B cell (primary cell): Measurements from ENCODE around the gene KCNA10. TPM values are rescaled to one million over a fixed set of nuclear protein-coding genes. Genes with fewer than 3 reads are reported as not detected.

Experiments used
- ATAC-seq: fragments of 200-7000 bp; cut with Tn5 transposase; one replicate; pipeline ENCODE4 v1.10.0; 2021; ENCODE audit warnings: low read depth, mild to moderate bottlenecking, moderate number of reproducible peaks, moderate library complexity
- CTCF ChIA-PET: fragments of 350-600 bp; sonication (Branson Sonifier 250); formaldehyde crosslinking; loops from one replicate; lab custom pipeline; 2021; ENCODE audit warnings: antibody characterized with exemption, inconsistent platforms; lab: Charles Lee
- POLR2A ChIA-PET: fragments of 350-600 bp; sonication (Branson Sonifier 250); formaldehyde crosslinking; loops from one replicate; lab custom pipeline; 2021; ENCODE audit warnings: antibody characterized with exemption; lab: Charles Lee
- DNase-seq: peaks from one replicate; pipeline ENCODE4 v3.0.0; 2013
- H2AFZ ChIP-seq: 2 replicates; pipeline ENCODE4 v1.6.1; 2012; ENCODE audit warnings: mild to moderate bottlenecking, low read depth, low read length; ENCODE audit not compliant: insufficient read depth, poor library complexity, severe bottlenecking
- H3K27ac ChIP-seq, 2 donors: 1 replicate in 1 of 2; 2 replicates in 1 of 2; pipeline ENCODE4 v1.5.1; 2012 to 2013; ENCODE audit warnings: low read length in 2 of 2, mild to moderate bottlenecking in 2 of 2, moderate library complexity in 1 of 2
- H3K27me3 ChIP-seq, 4 experiments: fragments of 200-600 bp in 1 of 4; sonication (generic) in 1 of 4; replicated peaks in 1 of 4; 1 replicate in 2 of 4; 2 replicates in 2 of 4; pipeline versions ENCODE4 v1.6.1 to v1.7.0; 2013 to 2016; ENCODE audit warnings: low read length in 3 of 4, mild to moderate bottlenecking in 2 of 4, mixed read lengths in 1 of 4, moderate library complexity in 1 of 4; ENCODE audit not compliant: insufficient read depth in 4 of 4, control insufficient read depth in 3 of 4; ENCODE audit errors: control extremely low read depth in 1 of 4
- H3K36me3 ChIP-seq, 2 experiments: replicated peaks in 1 of 2; 1 replicate in 1 of 2; 2 replicates in 1 of 2; pipeline versions ENCODE4 v1.6.1 to v1.7.1; 2013; ENCODE audit warnings: low read length in 1 of 2; ENCODE audit not compliant: insufficient read depth in 2 of 2, control insufficient read depth in 1 of 2; ENCODE audit errors: control extremely low read depth in 1 of 2, extremely low read depth in 1 of 2
- H3K4me1 ChIP-seq, 2 donors: fragments of 200-600 bp in 1 of 2; sonication (generic) in 1 of 2; 1 replicate in 1 of 2; 2 replicates in 1 of 2; pipeline versions ENCODE4 v1.5.1 to v1.6.1; 2013 to 2017; ENCODE audit warnings: low read length in 2 of 2; ENCODE audit not compliant: control insufficient read depth in 2 of 2, insufficient read depth in 2 of 2
- H3K4me2 ChIP-seq: replicated peaks from 2 replicates; pipeline ENCODE3; 2012; ENCODE audit warnings: mild to moderate bottlenecking, low read depth, low read length; ENCODE audit not compliant: poor library complexity, severe bottlenecking
- H3K4me3 ChIP-seq, 5 experiments: fragments of 200-600 bp in 1 of 5; sonication (generic) in 1 of 5; 1 replicate in 3 of 5; 2 replicates in 2 of 5; pipeline versions ENCODE4 v1.5.1 to v1.7.0; 2011 to 2016; ENCODE audit warnings: low read length in 4 of 5, mild to moderate bottlenecking in 4 of 5, low read depth in 2 of 5, control low read depth in 1 of 5, moderate library complexity in 1 of 5; ENCODE audit not compliant: insufficient read depth in 1 of 5; ENCODE audit errors: control extremely low read depth in 1 of 5, extremely low read depth in 1 of 5
- H3K79me2 ChIP-seq: fragments of 200-600 bp; sonication (generic); one replicate; pipeline ENCODE4 v1.6.0; 2016; ENCODE audit warnings: low read length; ENCODE audit not compliant: control insufficient read depth, insufficient read depth
- H3K9ac ChIP-seq: fragments of 200-600 bp; sonication (generic); 2 replicates; pipeline ENCODE4 v1.6.1; 2017; ENCODE audit warnings: mild to moderate bottlenecking, low read length, moderate library complexity
- H3K9me3 ChIP-seq, 3 donors: one replicate each; pipeline versions ENCODE4 v1.6.1 to v1.7.1; 2013; ENCODE audit warnings: low read length in 2 of 3; ENCODE audit not compliant: control insufficient read depth in 2 of 3, insufficient read depth in 1 of 3; ENCODE audit errors: control extremely low read depth in 1 of 3
- H4K20me1 ChIP-seq: 2 replicates; pipeline ENCODE4 v1.6.0; 2012; ENCODE audit warnings: mild to moderate bottlenecking, low read length; ENCODE audit not compliant: insufficient read depth, control insufficient read depth, poor library complexity, severe bottlenecking
- H3K27ac Mint-ChIP-seq: one replicate; pipeline ENCODE4 v1.8.0; 2021; ENCODE audit warnings: mixed read lengths
- H3K27me3 Mint-ChIP-seq: one replicate; pipeline ENCODE4 v1.8.0; 2021; ENCODE audit warnings: mixed read lengths
- H3K4me1 Mint-ChIP-seq: one replicate; pipeline ENCODE4 v1.8.0; 2021; ENCODE audit warnings: mixed read lengths
- H3K4me3 Mint-ChIP-seq: one replicate; pipeline ENCODE4 v1.8.0; 2021; ENCODE audit warnings: mixed read lengths
- H3K9me3 Mint-ChIP-seq: one replicate; pipeline ENCODE4 v1.8.0; 2022; ENCODE audit warnings: mixed read lengths; ENCODE audit not compliant: insufficient read depth
- CTCF ChIP-seq: fragments of 200-600 bp; IDR thresholded peaks from one replicate; pipeline ENCODE4 v1.8.0; 2022; ENCODE audit warnings: antibody characterized with exemption, mild to moderate bottlenecking
- EZH2 ChIP-seq: IDR thresholded peaks from 2 replicates; pipeline ENCODE4 v1.6.1; 2012; ENCODE audit warnings: borderline replicate concordance, low read depth, mild to moderate bottlenecking, moderate library complexity, low read length; ENCODE audit not compliant: insufficient read depth, poor library complexity, severe bottlenecking
- WGBS: methylation state at CpG from one replicate; pipeline ENCODE4 v1.1.5; 2013; ENCODE audit warnings: missing lambda C conversion rate; ENCODE audit not compliant: insufficient coverage; 5-methylcytosine and 5-hydroxymethylcytosine counted together
- intact Hi-C: fragments of 100-400 bp; cut with micrococcal nuclease; formaldehyde crosslinking; loops from one replicate; pipeline ENCODE4 v1.10.0; 2022
- polyA plus RNA-seq: library from polyadenylated mRNA; depleted of rRNA; stranded (reverse); fragments of >200 nt; gene quantifications from 2 replicates; pipeline ENCODE4 v1.2.3, GENCODE V29; 2012
- total RNA-seq, 2 donors: library from RNA; stranded (reverse); fragments of 120-200 nt in 1 of 2; gene quantifications; 1 replicate in 1 of 2; 2 replicates in 1 of 2; pipeline versions ENCODE4 v1.2.3 to v1.2.4, GENCODE V29; 2013 to 2022

The KCNA10 gene
- total and polyA plus RNA-seq, 2 donors (not counting 1 experiment from before 2014, with no cell fraction given), result not detected

GRCh38 chr1:110494522-110495406 is 24.2 kb downstream of the KCNA10 start:
- CTCF ChIA-PET, result interaction anchor here (0.7 to 14.1 kb wide), 26 partner anchors 7 to 1603 kb away, joined by 3 to 531 read pairs (median 7); partner anchors contain the start of genes KCNA10 and KCNC4
- POLR2A ChIA-PET, result interaction anchor here (0.5 kb wide), 1 partner anchor 35 kb away, joined by 12 read pairs; no protein-coding TSS in a partner anchor
- Histone ChIP-seq H3K4me2 (no peak overlapping the region), H3K9ac (no peak overlapping the region), H3K36me3 (no peaks in the 10 kb centered on the region), H3K4me3 (no peak overlapping the region), H3K27ac (no peak overlapping the region), H3K9me3 (no peaks in the 10 kb centered on the region), H3K4me1 (no peaks in the 10 kb centered on the region), H3K27me3 (no peaks in the 10 kb centered on the region), H2AFZ (no peak overlapping the region), H4K20me1 (no peaks in the 10 kb centered on the region), H3K79me2 (no peaks in the 10 kb centered on the region)
- H3K27me3 Mint-ChIP-seq, result no peaks in the 10 kb centered on the region
- intact Hi-C loops, result no loop called here
- no peaks in the 10 kb centered on the region for H3K4me1 Mint-ChIP-seq
- ATAC-seq, result no peak
- no peak overlapping the region for H3K27ac Mint-ChIP-seq
- WGBS, result 36% methylated on average over 14 of the region's 21 CpGs
- H3K4me3 Mint-ChIP-seq, result no peak overlapping the region
- TF ChIP-seq EZH2 (no peak), CTCF (no peak)
- no peak for DNase-seq
- no peaks in the 10 kb centered on the region for H3K9me3 Mint-ChIP-seq

GRCh38 chr1:110494036-110494435 is 24.9 kb downstream of the KCNA10 start:
- no peaks in the 10 kb centered on the region for H3K79me2 ChIP-seq
- H3K9me3 ChIP-seq, result no peaks in the 10 kb centered on the region
- no peak overlapping the region for H3K4me3 Mint-ChIP-seq
- ChIA-PET CTCF (interaction anchor here (1.5 to 14.1 kb wide), 2 partner anchors 30 to 292 kb away, joined by 3 to 531 read pairs; partner anchors contain the start of gene KCNC4), POLR2A (no interaction called here)
- TF ChIP-seq EZH2 (no peak), CTCF (no peak)
- H2AFZ ChIP-seq, result no peak overlapping the region
- no peak overlapping the region for H3K27ac ChIP-seq
- no peak overlapping the region for H3K27ac Mint-ChIP-seq
- H3K27me3 ChIP-seq, result no peaks in the 10 kb centered on the region
- H3K9ac ChIP-seq, result no peak overlapping the region
- no peak overlapping the region for H3K4me2 ChIP-seq
- no peak overlapping the region for H3K4me3 ChIP-seq
- H3K4me1 ChIP-seq, result no peaks in the 10 kb centered on the region
- H3K4me1 Mint-ChIP-seq, result no peaks in the 10 kb centered on the region
- intact Hi-C loops, result no loop called here
- no peaks in the 10 kb centered on the region for H3K36me3 ChIP-seq
- no peaks in the 10 kb centered on the region for H3K27me3 Mint-ChIP-seq
- no peaks in the 10 kb centered on the region for H3K9me3 Mint-ChIP-seq
- ATAC-seq (no peak), DNase-seq (no peak)
- no peaks in the 10 kb centered on the region for H4K20me1 ChIP-seq
- 80% methylated on average over 5 of the region's 5 CpGs for WGBS
